Measurements from ENCODE around the gene BMP6.

Gene BMP6

DNA sequence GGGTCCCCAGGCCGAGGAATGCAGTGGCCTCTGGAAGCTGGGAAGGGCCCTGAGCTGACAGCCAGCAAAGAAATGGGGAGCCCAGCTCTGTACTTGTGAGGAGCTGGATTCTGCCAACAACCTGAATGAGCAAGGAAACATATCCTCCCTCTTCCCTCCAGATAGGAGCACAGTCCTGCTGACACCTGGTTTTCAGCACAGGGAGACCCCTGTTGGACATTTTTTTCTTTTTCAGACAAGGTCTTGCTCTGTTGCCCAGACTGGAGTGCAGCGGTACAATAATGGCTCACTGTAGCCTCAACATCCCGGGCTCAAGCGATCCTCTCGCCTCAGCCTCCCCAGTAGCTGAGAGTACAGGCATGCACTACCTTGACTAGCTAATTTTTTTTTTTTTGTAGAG lies 21.5 kb downstream of the BMP6 start:
- no peak for DNase-seq (ENCODE audit: low read depth in 2 of 2)

- no peak for DNase-seq (ENCODE audit: low read depth in 2 of 2)
These were observed 22.1 kb downstream of the BMP6 start for GRCh38 chr6:7747901-7748504.

DNA sequence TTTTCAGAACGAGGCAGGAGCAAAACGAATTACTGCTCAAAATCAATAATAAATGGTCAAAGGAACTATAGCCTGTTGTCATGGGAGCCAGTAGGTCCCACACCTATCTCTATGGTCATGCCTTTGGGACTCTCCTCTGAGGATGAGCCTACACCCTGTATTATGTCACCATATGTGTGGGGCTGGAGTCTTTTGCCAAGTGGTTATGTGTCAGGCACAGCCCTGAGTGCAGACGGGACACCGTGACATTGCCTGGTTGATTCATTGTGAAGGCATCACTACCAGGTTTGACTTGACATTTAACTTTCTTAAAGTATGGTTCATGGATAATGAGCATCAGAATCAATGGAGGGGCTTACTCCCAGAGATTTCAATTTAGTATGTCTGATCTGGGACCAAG lies 23.6 kb downstream of the BMP6 start:
- no peak for DNase-seq (ENCODE audit: low read depth in 2 of 2)

GRCh38 chr6:7750197-7750596 lies 24.3 kb downstream of the BMP6 start:
- DNase-seq (ENCODE audit: low read depth in 2 of 2): no peak

- DNase-seq (ENCODE audit: low read depth in 2 of 2): no peak
These were observed 32.6 kb downstream of the BMP6 start for GRCh38 chr6:7758456-7758855.

GRCh38 chr6:7759320-7759719 lies 33.4 kb downstream of the BMP6 start:
- DNase-seq (ENCODE audit: low read depth in 2 of 2): no peak

DNA sequence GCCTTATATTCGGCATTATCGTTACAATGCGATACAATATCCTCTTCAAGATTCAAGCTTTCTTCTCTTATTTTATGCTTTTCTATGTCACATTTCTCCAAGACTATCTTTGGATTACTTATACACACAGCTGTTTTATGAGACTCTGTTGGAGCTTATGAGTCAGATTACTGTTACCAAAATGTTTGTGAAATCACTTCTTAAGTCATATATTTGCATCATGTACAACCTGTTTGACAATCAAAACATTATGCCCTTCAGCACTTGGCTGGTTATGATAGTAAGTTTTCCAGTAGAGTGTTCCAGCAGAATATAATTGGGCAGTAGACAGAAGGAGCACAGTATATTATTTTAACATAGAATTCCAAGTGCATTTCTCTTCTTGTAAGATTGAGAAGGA lies 35.2 kb downstream of the BMP6 start:
- DNase-seq (ENCODE audit: low read depth in 2 of 2): no peak

GRCh38 chr6:7762760-7763159 lies 36.9 kb downstream of the BMP6 start:
- no peak for DNase-seq (ENCODE audit: low read depth in 2 of 2)

- no peak for DNase-seq (ENCODE audit: low read depth in 2 of 2)
These were observed 38.0 kb downstream of the BMP6 start for GRCh38 chr6:7763881-7764280.

DNA sequence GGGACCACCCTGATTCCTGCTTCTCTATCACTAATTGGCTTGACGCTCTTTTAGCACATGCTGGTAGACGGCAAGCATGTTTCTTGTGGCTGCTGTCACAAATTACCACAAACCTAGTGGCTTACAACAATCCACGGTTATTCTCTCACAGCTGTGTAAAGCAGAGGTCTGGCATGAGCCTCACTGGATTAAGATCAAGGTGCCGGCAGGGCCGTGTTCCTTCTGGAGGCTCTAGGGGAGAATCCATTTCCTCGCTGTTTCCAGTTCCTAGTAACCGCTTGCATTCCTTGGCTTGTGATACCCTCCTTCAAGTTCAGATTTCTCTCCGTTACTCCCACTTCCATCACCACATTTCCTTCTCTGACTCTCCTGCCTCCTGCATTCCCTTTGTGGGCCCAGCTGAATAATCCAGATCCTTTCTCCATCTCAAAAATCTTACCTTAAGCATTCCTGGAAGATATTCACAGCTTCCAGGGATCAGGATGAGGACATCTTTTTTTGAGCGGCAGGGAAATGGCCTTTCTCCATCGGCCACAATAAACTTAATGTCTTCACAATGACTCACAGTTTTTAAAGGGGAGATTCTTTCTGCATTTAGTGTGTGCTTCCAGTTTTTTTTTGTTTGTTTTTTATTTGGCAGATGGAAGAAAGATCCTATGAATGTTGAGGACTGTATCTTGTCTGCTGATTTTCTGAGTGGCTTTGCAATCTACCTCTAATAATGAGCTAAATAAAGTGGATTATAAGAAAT lies 39.9 kb downstream of the BMP6 start:
- no peak for DNase-seq (ENCODE audit: low read depth in 2 of 2)

DNA sequence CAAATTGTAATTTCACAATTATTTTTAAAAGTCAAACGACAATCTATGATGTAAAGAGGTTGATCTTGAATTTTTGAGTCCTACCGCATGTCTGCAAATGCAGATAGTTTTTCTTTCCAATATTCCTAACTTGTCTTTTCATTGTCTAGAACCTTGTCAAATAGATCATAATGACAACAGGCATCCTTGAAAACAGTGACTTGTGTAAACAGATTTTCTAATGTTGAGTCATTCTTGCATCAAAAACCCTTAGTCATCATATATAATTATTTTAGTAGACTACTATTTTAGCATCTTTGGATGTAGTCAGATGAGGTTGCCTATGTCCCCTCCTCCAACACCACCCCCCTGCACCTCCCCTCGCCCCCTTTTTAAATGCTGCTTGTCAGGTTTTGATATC lies 43.8 kb downstream of the BMP6 start:
- no peak for DNase-seq (ENCODE audit: low read depth in 2 of 2)

- DNase-seq (ENCODE audit: low read depth in 2 of 2): no peak
These were observed 44.2 kb downstream of the BMP6 start for GRCh38 chr6:7770111-7770510.

DNA sequence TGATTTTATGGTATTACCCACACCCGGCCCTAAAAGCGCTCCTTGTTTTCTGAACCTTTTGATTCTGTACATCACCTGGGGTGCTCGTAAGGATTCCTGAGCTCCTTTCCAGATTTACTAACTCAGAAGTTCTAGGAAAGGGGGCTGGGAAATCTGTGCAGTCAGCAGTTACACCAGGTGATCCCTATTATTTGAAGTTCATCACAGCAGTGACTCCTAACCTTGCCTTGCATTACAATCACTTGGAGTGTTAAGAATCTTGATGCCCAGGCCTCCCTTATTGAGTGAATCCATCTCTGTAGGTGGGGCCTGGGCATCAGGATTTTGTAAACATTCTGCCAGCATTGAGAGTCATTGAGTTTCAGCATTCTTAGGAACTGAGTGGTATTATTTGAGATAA lies 44.7 kb downstream of the BMP6 start:
- no peak for DNase-seq (ENCODE audit: low read depth in 2 of 2)

DNA sequence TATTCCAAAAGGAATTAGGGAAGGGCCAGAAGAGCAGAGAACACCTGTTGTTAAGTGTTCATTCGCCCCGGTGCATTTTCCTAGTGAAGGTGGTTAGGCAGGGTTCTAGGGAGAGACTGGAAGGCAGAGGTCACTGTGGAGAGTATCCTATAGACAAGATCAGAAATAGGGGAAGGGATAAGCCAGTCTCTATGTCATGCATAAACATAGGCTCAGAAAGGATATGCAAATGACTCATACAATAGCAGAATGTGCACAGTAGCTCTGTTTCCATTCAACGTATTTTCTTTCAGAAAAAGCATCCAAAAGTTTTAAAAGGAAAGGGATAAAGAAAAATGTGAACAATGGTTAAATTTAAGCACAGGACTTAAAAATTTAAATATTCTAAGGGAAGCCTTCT lies 47.4 kb downstream of the BMP6 start:
- no peak for DNase-seq (ENCODE audit: low read depth in 2 of 2)

DNA sequence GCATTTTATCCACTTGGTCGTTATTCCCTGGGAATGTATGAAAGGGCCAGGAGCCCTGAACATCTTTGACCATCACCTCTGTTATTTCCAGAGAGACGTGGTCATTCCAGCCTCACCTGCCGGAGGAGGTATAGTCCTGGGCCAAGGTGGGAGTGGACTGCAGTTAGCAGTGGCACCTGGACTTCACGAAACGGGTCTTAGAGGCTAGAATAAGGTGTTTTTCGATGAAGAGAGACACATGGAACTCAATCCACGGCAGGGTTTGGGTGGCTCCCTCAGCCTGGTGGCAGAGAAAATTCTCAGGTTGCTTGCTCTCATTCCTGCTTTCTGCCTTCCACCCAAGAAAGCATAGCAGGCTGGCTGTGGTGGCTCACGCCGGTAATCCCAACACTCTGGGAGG lies 48.0 kb downstream of the BMP6 start:
- no peak for DNase-seq (ENCODE audit: low read depth in 2 of 2)

- no peak for DNase-seq (ENCODE audit: low read depth in 2 of 2)
These were observed 50.6 kb downstream of the BMP6 start for GRCh38 chr6:7776509-7776908.

DNA sequence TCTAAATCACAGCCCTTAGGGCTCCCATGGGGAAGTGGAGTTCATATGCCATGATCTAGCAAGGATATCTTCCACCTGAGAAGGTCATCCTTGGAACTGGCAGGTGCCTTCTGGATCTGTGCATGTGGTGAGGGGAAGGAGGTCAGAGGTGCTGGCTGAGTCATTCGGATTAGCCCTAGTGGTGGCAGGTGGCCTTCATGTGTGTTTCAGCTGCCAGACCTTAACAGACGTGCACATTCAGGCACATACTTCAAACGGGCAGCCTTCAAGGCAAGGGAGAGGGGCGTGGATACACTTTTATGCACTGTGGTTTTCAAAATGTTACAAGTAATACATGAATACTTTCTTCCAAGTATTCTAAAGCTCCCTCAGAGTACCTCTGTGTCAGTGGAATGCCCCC lies 51.2 kb downstream of the BMP6 start:
- no peak for DNase-seq (ENCODE audit: low read depth in 2 of 2)

- DNase-seq (ENCODE audit: low read depth in 2 of 2): no peak
These were observed 55.3 kb downstream of the BMP6 start for GRCh38 chr6:7781240-7781639.

DNA sequence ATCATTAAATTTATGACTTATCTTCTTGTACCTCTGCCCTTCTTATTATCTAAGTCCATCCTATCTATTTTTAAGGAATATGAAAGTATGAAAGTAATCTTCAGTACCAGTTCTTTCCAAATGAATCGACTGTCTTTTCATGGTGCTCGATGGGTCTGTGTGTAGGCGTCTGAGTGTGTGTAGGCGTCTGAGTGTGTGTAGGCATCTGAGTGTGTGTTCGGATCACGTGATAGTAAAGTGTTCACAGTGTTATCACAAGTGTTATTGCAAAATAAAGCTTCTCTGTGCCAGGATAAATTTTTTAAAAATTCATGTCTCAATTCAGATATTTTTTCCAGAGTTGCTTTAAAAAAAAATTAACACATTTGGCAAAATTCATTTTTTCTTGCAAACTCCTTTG lies 58.3 kb downstream of the BMP6 start:
- DNase-seq (ENCODE audit: low read depth in 2 of 2): no peak

DNA sequence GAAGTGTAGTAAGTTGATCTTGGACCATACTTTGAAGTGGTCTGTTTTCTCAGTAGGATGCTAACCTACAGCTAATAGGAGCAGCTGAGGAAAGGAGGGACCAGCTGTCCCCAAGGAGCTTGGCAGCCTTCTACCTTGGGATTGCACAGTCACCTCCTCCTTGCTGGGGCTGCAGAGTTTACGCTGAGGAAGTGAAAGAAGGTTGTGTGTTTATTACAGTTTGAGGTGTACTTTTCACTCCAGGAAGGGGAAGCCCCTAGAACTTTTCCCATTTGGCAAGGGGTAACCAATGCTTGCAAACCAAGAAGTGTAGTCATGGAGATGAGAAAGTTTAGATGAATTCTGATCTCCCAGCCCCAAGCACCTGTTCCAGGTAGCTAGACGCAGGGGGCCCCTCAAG lies 58.8 kb downstream of the BMP6 start:
- DNase-seq (ENCODE audit: low read depth in 2 of 2): no peak

GRCh38 chr6:7785243-7786035 lies 59.5 kb downstream of the BMP6 start:
- DNase-seq (ENCODE audit: low read depth in 2 of 2): no peak

DNA sequence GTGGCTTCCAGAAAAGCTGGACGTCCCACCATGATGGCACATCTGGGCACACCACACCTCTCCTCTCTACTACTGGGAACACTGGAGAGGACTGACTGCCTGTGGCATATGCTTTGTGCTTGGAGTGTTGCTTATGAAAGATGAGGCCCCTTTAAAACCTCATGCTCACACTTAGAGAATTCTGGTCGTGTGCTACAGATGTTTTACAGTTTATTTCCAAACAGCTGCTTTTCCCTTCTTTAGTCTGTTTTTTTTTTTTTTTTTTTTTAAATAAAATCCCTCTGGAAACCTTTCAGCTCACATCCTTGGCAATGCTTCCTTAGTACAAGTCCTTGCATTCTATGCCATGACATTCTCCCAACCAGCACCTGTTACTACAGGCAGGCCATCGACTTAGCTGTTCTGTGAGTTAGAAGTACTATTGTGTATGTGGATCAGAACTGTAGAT lies 60.3 kb downstream of the BMP6 start:
- no peak for DNase-seq (ENCODE audit: low read depth in 2 of 2)

- no peak for DNase-seq (ENCODE audit: low read depth in 2 of 2)
These were observed 61.3 kb downstream of the BMP6 start for GRCh38 chr6:7787137-7787608.
